ENCODE data around the gene OSGEP.

- TF ChIP-seq CTCF (IDR thresholded peaks at IDR 0.05 in 2 of 3, conservative IDR thresholded peaks at IDR 0.05 in 1 of 3; ENCODE audit: borderline replicate concordance in 1 of 3, insufficient read depth in 1 of 3, low read depth in 2 of 3, low read length in 2 of 3) (no peak), POLR2AphosphoS5 (IDR thresholded peaks at IDR 0.05; ENCODE audit: low read depth, low read length) (no peak; the same call in 1 of the 2 replicates), EZH2phosphoT487 (IDR thresholded peaks at IDR 0.05; ENCODE audit: borderline replicate concordance) (no peak), POLR2A (IDR thresholded peaks at IDR 0.05; ENCODE audit: borderline replicate concordance, extremely low read depth, insufficient read depth, insufficient read length) (no peak)
Observed at GRCh38 chr14:20455355-20456300, 1.0 kb upstream of the OSGEP start.

Measured in HCT116 (cell line).